Activated CD4-positive, alpha-beta T cell treated with anti-CD3 and anti-CD28 coated beads, Interleukin-2, Interleukin-6, amounts not matched to agents 100 ng/mL and 50 ng/mL, durations not matched to agents 16 hours and 8 hours (primary cell): ENCODE data around the gene PIMREG.
"Not testable (repeated sequence)": the region's sequence is repeated elsewhere in the genome, so short reads cannot be mapped to it uniquely, and the experiment has no call there.

Source experiments
- DNase-seq: peaks from one replicate; pipeline ENCODE4 v3.0.0-alpha.2; 2020

PIMREG gene

GRCh38 chr17:6479622-6480302 lies 35.5 kb downstream of the PIMREG start:
- no peak for DNase-seq

- DNase-seq: no peak
Observed at GRCh38 chr17:6480303-6480675, 36.0 kb downstream of the PIMREG start.

GRCh38 chr17:6482105-6482455 lies 37.8 kb downstream of the PIMREG start:
- DNase-seq: no peak

GRCh38 chr17:6482796-6483195 lies 38.5 kb downstream of the PIMREG start:
- not testable (repeated sequence) for DNase-seq

- DNase-seq: no peak
Observed at GRCh38 chr17:6483507-6483906, 39.3 kb downstream of the PIMREG start.

- DNase-seq: no peak
Observed at GRCh38 chr17:6485646-6486412, 41.6 kb downstream of the PIMREG start.

- no peak for DNase-seq
Observed at GRCh38 chr17:6487251-6488007, 43.2 kb downstream of the PIMREG start.

GRCh38 chr17:6488008-6488539 lies 43.8 kb downstream of the PIMREG start:
- DNase-seq: no peak

- DNase-seq: no peak
Observed at GRCh38 chr17:6489016-6489550, 44.8 kb downstream of the PIMREG start.

- no peak for DNase-seq
Observed at GRCh38 chr17:6491071-6491700, 46.9 kb downstream of the PIMREG start.

- no peak for DNase-seq
Observed at GRCh38 chr17:6492892-6493674, 48.8 kb downstream of the PIMREG start.

GRCh38 chr17:6494239-6494941 lies 50.1 kb downstream of the PIMREG start:
- DNase-seq: no peak

GRCh38 chr17:6495450-6496115 lies 51.3 kb downstream of the PIMREG start:
- no peak for DNase-seq

GRCh38 chr17:6496116-6496481 lies 51.8 kb downstream of the PIMREG start:
- no peak for DNase-seq

GRCh38 chr17:6496640-6497441 lies 52.6 kb downstream of the PIMREG start:
- no peak for DNase-seq

- DNase-seq: no peak
Observed at GRCh38 chr17:6497496-6498221, 53.4 kb downstream of the PIMREG start.

GRCh38 chr17:6498356-6498755 lies 54.1 kb downstream of the PIMREG start:
- no peak for DNase-seq

- DNase-seq: no peak
Observed at GRCh38 chr17:6498901-6499540, 54.8 kb downstream of the PIMREG start.
